T-helper 1 cell treated with Interleukin-12 subunit alpha and Interleukin-12 subunit beta and Interleukin-4 antibody, amounts not matched to agents 30 ng/mL and 1 ng/mL, for 36 hours (primary cell): ENCODE results near the gene CMBL. TPM values are rescaled to one million over a fixed set of nuclear protein-coding genes. Genes with fewer than 3 reads are reported as not detected.
"Not testable (repeated sequence)": the region's sequence is repeated elsewhere in the genome, so short reads cannot be mapped to it uniquely, and the experiment has no call there.

Source experiments
- intact Hi-C: fragments of 100-400 bp; cut with micrococcal nuclease; formaldehyde crosslinking; loops from one replicate; pipeline ENCODE4 v1.15.1; 2024
- total RNA-seq: library from RNA; stranded (reverse); gene quantifications from 2 replicates; pipeline ENCODE4 v1.2.3, GENCODE V29; 2022

The CMBL gene
- total RNA-seq, 1 donor from 2014 or later: 0.47 TPM

DNA sequence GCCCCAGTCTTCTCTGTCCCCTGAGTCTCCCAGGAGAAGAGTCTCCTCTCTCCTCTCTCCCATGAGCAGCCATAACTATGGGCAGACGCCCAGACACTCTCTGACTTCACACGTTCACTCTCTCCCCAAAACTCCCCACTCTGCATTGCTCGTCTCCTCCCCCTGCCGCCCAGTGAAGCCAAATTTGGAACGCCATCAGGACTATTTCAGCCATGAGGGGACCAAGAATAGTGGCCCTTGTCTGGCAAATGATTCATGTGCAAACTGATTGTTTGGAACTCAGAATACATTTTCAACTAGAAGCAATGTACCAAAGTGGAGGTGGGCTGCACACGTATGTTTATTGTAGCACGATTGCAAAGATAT, 20.9 kb downstream of the CMBL start:
- intact Hi-C loops: loop anchor here (10.0 kb wide), 1 partner anchor 478 kb away; the partner anchor contains the start of gene DAP

DNA sequence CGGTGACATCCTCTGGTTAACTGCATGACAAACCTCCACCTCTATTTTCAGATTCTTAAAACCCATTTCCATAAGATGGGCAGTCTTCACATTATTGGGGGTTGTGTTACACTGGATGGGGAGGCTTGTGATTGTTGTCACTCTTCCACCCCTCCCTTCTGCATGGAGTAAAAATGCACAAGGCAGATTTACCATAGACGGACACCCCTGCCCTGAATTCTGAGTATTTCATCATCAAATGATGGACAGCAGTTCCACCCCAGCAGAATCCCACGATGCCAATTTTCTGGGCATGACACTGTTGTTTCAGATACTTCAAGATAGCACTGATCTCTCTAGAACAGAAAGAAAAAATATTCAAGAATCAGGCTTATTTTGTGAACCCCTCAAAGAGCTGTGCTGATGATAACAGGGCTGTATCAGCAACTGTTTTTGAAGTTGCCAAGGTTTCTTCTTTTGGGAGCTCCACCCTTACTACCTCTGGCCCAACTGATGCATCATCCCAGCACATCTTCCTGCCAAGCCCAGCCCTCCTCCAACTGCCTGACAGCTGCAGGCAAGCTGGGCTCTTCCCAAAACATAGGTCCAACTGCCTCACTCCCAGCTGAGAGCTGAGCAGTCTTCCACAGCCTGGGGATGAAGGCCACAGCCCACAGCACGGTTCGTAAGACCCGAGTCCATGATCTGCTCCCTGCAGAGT, 21.4 kb downstream of the CMBL start:
- intact Hi-C loops: loop anchor here (10.0 kb wide), 1 partner anchor 478 kb away; the partner anchor contains the start of gene DAP

DNA sequence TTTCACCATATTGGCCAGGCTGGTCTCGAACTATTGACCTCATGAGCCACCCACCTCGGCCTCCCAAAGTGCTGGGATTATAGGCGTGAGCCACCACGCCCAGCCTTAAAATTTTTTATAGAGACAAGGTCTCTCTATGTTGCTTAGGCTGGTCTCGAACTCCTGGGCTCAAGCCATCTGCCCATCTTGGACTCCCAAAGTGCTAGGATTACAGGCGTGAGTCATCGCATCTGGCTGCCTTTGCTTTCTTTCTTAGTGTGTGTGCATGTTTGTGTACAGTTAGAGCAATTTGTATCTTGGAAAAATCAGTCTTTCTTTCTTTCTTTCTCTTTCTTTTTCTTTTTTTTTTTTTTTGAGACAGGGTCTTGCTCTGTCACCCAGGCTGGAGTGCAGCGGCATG, 22.3 kb downstream of the CMBL start:
- intact Hi-C loops: loop anchor here (2.0 to 10.0 kb wide), 2 partner anchors 35 to 479 kb away; partner anchors contain the start of genes CCT5 and DAP

- intact Hi-C loops: loop anchor here (1.0 to 10.0 kb wide), 9 partner anchors 33 to 481 kb away; partner anchors contain the start of genes ANKRD33B, CCT5, DAP and MARCHF6
These were observed 23.6 kb downstream of the CMBL start for GRCh38 chr5:10283927-10284635.

DNA sequence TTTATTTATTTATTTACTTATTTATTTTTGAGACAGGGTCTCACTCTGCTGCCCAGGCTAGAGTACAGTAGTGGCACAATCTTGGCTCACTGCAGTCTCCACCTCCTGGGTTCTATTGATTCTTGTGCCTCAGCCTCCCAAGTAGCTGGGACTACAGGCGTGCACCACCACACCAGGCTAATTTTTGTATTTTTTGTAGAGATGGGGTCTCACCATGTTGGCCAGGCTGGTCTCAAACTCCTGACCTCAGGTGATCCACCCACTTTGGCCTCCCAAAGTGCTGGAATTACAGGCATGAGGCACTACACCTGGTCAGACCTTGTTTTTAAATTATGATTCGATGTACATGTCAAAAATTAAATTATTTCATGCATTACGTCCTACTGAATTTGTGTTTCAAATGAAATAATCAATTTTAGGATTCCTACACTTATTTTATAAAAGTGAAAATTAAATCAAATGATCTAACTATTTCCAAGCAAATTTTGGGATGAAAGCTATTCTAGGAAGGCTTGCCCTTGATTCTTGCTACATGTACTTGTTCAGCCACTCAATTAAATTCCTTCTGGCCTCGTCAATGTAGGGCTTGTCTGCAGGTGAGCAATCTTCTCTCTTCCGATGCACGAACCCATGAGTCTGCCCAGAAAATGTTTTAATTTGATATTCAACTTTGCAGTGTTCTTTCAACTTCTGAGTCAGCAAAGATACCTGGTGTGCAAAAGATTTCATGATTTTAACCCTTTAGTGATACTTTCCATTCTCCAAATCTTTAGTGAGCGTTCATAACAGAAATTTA, 27.6 kb downstream of the CMBL start:
- intact Hi-C loops: loop anchor here (5.0 to 10.0 kb wide), 2 partner anchors 297 to 485 kb away; partner anchors contain the start of gene DAP

DNA sequence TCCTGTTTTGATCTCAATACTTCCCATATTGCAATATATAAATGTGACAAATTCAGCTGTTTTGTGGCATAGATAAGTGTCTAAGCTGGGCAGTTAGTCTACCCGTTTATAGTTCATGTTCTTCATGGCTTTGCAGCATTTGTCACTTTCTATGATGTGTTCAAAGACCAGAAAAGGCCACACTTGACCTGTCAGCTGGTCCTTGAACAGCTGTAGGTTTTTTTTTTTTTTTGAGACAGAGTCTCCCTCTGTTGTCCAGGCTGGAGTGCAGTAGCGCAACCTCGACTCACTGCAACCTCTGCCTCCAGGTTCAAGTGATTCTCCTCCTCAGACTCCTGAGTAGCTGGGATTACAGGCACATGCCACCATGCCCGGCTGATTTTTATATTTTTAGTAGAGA, 28.4 kb downstream of the CMBL start:
- intact Hi-C loops: no loop called here

- intact Hi-C loops: no loop called here
These were observed 28.9 kb downstream of the CMBL start for GRCh38 chr5:10278658-10279279.

- intact Hi-C loops: no loop called here
These were observed 29.7 kb downstream of the CMBL start for GRCh38 chr5:10277773-10278630.

DNA sequence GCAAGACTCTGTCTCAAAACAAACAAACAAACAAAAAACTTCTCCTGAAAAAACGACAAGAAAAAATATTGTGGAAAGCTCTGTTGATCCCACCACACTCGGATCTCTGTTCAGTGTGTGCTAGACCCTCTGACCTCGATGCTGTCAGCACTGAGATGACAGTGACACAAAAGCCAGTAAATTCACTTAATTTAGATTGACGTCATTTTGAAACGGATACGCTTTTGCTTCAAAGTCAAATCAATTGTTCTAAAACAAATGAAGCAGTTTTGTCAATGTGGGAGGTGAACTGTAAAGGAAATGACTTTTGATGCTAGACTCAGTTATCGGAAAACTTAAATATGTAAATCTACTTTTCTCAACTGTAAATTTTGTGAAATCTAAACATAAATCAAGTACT, 31.0 kb downstream of the CMBL start:
- intact Hi-C loops: no loop called here

DNA sequence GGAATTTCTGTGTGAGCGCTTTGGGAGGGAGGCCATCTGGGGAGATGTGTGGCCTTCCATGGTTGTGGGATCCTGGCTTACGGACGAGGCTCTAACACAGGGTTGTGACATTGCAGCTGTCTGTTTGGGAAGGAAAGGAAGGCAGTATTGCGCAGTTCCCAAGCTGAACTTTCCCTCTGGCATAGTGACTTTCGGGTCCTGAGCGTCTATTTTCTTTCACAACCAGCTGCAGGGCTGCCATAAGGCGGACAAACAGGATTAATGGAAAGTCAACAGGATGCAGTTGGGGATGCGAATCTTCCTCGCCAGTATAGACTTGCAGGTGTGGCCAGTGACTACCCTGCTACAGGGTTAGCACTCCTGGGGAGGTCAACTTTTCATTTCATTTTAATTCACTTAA, 31.7 kb downstream of the CMBL start:
- intact Hi-C loops: no loop called here

GRCh38 chr5:10275460-10275859, 32.2 kb downstream of the CMBL start:
- intact Hi-C loops: no loop called here

GRCh38 chr5:10272875-10273209, 34.9 kb downstream of the CMBL start:
- intact Hi-C loops: not testable (repeated sequence)

DNA sequence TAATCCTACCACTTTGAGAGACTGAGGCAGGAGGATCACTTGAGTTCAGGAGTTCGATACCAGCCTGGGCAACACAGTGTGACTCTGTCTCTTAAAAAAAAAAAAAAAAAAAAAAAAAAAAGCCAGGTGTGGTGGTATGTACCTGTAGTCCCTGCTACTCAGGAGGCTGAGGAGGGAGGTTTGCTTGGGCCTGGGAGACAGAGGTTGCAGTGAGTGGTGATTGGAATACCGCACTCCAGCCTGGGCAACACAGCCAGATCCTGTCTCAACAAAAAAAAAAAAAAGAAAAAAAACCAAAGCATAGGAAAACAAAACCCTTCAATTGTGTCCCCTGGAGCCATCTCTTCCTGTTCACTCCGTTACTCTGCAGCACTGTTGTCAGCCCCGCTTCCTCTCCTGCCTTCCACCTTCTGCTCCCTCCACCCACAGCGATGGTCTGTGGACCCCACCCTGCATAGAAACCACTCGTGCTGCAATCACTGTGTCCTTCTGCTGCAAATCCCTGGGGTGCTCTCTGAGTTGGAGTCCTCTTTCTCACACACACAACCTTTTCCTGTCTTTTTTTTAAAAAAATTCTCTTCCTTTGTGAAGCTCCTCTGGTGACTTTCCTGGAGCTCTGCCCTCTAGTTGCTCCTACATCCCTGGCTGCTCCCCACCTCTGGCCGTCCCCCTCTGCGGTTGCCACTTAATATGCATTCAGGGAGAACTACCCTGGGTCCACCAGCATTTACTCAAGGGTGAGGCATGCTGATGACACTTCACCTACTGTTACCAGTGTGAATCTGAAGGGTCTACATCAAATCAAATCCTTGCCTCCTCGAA, 35.4 kb downstream of the CMBL start:
- intact Hi-C loops: no loop called here

DNA sequence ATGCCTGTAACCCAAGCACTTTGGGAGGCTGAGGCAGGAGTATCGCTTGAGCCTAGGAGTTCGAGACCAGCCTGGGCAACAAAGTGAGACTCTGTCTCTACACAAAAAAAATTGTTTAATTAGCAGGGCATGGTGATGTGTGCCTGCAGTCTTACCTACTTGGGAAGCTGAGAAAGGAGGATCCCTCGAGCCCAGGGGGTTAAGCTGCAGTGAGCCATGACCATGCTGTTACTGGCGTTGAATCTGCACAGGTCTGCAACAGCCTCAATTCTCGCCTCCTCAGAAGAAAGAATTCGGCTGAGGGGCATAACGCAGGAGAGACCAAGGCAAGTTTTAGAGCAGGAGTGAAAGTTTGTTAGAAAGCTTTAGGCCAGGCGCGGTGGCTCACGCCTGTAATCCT, 39.6 kb downstream of the CMBL start:
- intact Hi-C loops: no loop called here

DNA sequence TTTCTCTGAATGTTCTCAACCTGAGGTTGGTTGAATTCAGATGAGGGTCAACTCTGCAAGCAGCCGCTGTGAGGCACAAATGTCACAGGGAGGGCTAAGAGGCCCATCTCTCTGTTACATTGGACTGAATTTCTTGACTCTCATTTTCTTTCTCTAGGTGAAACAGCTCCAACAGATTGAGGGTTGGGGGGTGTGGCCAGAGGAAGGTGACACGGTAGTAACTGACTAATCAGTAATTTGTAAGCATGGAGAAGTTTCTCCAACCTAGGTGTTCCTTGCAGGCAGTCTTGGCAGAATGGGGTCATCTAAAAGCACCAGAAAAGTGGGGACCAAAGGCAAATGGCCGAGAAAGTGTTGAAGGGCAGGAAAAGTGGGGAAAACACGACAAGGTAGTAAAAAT, 40.9 kb downstream of the CMBL start:
- intact Hi-C loops: no loop called here

- intact Hi-C loops: no loop called here
These were observed 41.6 kb downstream of the CMBL start for GRCh38 chr5:10266137-10266536.

GRCh38 chr5:10265245-10266109, 42.2 kb downstream of the CMBL start:
- intact Hi-C loops: no loop called here

GRCh38 chr5:10264604-10265003, 43.1 kb downstream of the CMBL start:
- intact Hi-C loops: no loop called here

DNA sequence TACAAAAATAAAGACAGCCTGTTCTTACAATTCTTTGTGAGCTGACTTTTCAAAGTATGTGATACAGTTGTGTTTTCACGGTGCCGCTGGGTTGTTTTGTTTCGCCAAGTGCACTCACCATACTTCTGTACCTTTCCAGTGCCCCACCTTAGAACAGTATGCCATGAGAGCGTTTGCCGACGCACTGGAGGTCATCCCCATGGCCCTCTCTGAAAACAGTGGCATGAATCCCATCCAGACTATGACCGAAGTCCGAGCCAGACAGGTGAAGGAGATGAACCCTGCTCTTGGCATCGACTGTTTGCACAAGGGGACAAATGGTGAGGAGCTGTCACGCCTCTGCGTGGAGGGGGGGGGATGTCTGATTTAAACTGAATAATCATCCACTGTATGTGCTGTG, 44.7 kb downstream of the CMBL start:
- intact Hi-C loops: no loop called here
